PFSK-1 (cell line): ENCODE measurements around the gene RNF113A.

Experiments
- FOXP2 ChIP-seq: optimal IDR thresholded peaks from 2 replicates; pipeline ENCODE3; 2011; ENCODE audit warnings: borderline replicate concordance, control low read depth, inconsistent platforms; ENCODE audit not compliant: insufficient read depth; ENCODE audit errors: extremely low read length, extremely low read depth
- POLR2AphosphoS5 ChIP-seq: IDR thresholded peaks from 2 replicates; pipeline ENCODE4 v1.6.1; 2012; ENCODE audit warnings: low read depth, mild to moderate bottlenecking, control low read depth, low read length, moderate library complexity
- REST ChIP-seq, 2 experiments: IDR thresholded peaks; 2 replicates each; pipeline versions ENCODE4 v1.6.1 to v1.8.0; 2011 to 2012; ENCODE audit warnings: low read depth in 2 of 2, low read length in 2 of 2, control low read depth in 1 of 2, inconsistent platforms in 1 of 2, mild to moderate bottlenecking in 1 of 2, moderate library complexity in 1 of 2; ENCODE audit not compliant: insufficient read depth in 1 of 2
- SIN3A ChIP-seq: IDR thresholded peaks from 2 replicates; pipeline ENCODE4 v1.6.1; 2012; ENCODE audit warnings: mild to moderate bottlenecking, low read length, moderate library complexity, borderline replicate concordance; ENCODE audit not compliant: insufficient read depth
- TAF1 ChIP-seq: IDR thresholded peaks from 2 replicates; pipeline ENCODE4 v1.6.1; 2012; ENCODE audit warnings: low read length, control low read depth, borderline replicate concordance; ENCODE audit not compliant: insufficient read depth

The RNF113A gene

DNA sequence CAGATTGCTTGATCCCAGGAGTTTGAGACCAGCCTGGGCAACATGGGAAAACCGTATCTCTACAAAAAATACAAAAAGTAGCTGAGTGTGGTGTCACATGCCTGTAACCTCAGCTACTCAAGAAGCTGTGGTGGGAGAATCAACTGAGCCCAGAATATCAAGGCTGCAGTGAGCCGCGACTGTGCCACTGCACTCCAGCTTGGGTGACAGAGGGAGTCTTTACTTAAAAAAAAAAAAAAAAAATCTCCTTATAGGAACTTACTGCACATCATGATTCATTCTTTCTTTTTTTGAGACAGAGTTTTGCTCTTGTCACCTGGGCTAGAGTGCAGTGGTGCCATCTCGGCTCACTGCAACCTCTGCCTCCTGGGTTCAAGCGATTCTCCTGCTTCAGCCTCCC is 43.1 kb downstream of the RNF113A start:
- TF ChIP-seq SIN3A (no peak), TAF1 (no peak), POLR2AphosphoS5 (no peak), REST (IDR thresholded peaks at IDR 0.05; ENCODE audit: insufficient read depth in 1 of 2, low read depth in 2 of 2, low read length in 2 of 2) (no peak), FOXP2 (no peak)

- TF ChIP-seq SIN3A (no peak), TAF1 (no peak), FOXP2 (no peak), POLR2AphosphoS5 (no peak), REST (IDR thresholded peaks at IDR 0.05; ENCODE audit: insufficient read depth in 1 of 2, low read depth in 2 of 2, low read length in 2 of 2) (no peak)
These were observed 45.1 kb downstream of the RNF113A start for GRCh38 chrX:119826399-119826959.
